HCT116 (cell line): ENCODE results near the gene NFIA.

Source experiments
- CTCF ChIP-seq, 3 experiments: fragments of 200-600 bp in 1 of 3; sonication (generic) in 1 of 3; IDR thresholded peaks in 2 of 3; conservative IDR thresholded peaks in 1 of 3; 2 replicates each; pipeline ENCODE4 v1.5.1; 2012 to 2017; ENCODE audit warnings: low read depth in 2 of 3, low read length in 2 of 3, antibody characterized with exemption in 1 of 3, borderline replicate concordance in 1 of 3, control low read depth in 1 of 3, mild to moderate bottlenecking in 1 of 3, mixed read lengths in 1 of 3, mixed run types in 1 of 3, moderate library complexity in 1 of 3; ENCODE audit not compliant: insufficient read depth in 1 of 3
- EGR1 ChIP-seq: IDR thresholded peaks from 2 replicates; pipeline ENCODE4 v1.6.1; 2012; ENCODE audit warnings: low read depth
- JUND ChIP-seq: IDR thresholded peaks from 2 replicates; pipeline ENCODE4 v1.6.1; 2012
- MAX ChIP-seq: IDR thresholded peaks from 2 replicates; pipeline ENCODE4 v1.6.1; 2012
- POLR2A ChIP-seq: IDR thresholded peaks from 2 replicates; pipeline ENCODE4 v1.7.0; 2011; ENCODE audit warnings: borderline replicate concordance; ENCODE audit not compliant: insufficient read depth, insufficient read length; ENCODE audit errors: extremely low read depth
- POLR2AphosphoS5 ChIP-seq: IDR thresholded peaks from 2 replicates; pipeline ENCODE4 v1.6.1; 2011; ENCODE audit warnings: mild to moderate bottlenecking, low read depth, low read length, moderate library complexity
- RAD21 ChIP-seq: IDR thresholded peaks from 2 replicates; pipeline ENCODE4 v1.6.1; 2012; ENCODE audit warnings: low read depth, mild to moderate bottlenecking
- YY1 ChIP-seq: IDR thresholded peaks from 2 replicates; pipeline ENCODE4 v1.6.1; 2011; ENCODE audit warnings: low read length, low read depth, moderate library complexity, mild to moderate bottlenecking; ENCODE audit not compliant: insufficient replicate concordance; ENCODE audit errors: extremely low read depth
- ZFX ChIP-seq: fragments of 450-650 bp; IDR thresholded peaks from 2 replicates; pipeline ENCODE4 v1.6.1; 2017
- TF ChIP-seq, protein P1 (sequence below): IDR thresholded peaks from 2 replicates; pipeline ENCODE4 v1.6.1; 2012; ENCODE audit warnings: low read depth
- TF ChIP-seq, protein P2 (sequence below): IDR thresholded peaks from 2 replicates; pipeline ENCODE4 v1.6.1; 2011; ENCODE audit warnings: mild to moderate bottlenecking, low read length, moderate library complexity; ENCODE audit not compliant: insufficient replicate concordance; ENCODE audit errors: extremely low read depth

DNA sequence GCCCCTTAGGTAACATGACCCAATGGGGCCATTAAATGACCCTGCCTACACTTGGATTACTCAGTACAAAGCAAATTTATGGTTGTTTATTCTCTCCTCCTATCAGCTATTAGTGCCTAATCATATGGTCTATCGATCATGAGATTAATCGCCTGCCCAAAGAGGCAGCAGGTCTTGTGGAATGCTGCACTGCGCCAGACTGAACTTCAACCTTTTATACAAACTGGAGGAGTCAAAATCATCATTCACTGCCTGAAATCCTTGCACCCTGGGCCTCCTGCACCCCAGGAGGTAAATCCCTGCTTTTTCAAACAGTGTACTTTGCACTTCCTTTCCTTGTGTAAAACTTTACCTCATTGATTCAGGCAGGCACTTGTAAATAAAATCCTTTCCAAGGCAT lies 69.7 kb downstream of the NFIA start:
- TF ChIP-seq ZFX (no peak), CTCF (IDR thresholded peaks at IDR 0.05 in 2 of 3, conservative IDR thresholded peaks at IDR 0.05 in 1 of 3; ENCODE audit: borderline replicate concordance in 1 of 3, insufficient read depth in 1 of 3, low read depth in 2 of 3, low read length in 2 of 3) (no peak), POLR2A (no peak), EGR1 (no peak), RAD21 (no peak), POLR2AphosphoS5 (no peak), JUND (no peak), MAX (no peak), YY1 (no peak)
- TF ChIP-seq, protein P1, sequence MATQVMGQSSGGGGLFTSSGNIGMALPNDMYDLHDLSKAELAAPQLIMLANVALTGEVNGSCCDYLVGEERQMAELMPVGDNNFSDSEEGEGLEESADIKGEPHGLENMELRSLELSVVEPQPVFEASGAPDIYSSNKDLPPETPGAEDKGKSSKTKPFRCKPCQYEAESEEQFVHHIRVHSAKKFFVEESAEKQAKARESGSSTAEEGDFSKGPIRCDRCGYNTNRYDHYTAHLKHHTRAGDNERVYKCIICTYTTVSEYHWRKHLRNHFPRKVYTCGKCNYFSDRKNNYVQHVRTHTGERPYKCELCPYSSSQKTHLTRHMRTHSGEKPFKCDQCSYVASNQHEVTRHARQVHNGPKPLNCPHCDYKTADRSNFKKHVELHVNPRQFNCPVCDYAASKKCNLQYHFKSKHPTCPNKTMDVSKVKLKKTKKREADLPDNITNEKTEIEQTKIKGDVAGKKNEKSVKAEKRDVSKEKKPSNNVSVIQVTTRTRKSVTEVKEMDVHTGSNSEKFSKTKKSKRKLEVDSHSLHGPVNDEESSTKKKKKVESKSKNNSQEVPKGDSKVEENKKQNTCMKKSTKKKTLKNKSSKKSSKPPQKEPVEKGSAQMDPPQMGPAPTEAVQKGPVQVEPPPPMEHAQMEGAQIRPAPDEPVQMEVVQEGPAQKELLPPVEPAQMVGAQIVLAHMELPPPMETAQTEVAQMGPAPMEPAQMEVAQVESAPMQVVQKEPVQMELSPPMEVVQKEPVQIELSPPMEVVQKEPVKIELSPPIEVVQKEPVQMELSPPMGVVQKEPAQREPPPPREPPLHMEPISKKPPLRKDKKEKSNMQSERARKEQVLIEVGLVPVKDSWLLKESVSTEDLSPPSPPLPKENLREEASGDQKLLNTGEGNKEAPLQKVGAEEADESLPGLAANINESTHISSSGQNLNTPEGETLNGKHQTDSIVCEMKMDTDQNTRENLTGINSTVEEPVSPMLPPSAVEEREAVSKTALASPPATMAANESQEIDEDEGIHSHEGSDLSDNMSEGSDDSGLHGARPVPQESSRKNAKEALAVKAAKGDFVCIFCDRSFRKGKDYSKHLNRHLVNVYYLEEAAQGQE: no peak
- TF ChIP-seq, protein P2, sequence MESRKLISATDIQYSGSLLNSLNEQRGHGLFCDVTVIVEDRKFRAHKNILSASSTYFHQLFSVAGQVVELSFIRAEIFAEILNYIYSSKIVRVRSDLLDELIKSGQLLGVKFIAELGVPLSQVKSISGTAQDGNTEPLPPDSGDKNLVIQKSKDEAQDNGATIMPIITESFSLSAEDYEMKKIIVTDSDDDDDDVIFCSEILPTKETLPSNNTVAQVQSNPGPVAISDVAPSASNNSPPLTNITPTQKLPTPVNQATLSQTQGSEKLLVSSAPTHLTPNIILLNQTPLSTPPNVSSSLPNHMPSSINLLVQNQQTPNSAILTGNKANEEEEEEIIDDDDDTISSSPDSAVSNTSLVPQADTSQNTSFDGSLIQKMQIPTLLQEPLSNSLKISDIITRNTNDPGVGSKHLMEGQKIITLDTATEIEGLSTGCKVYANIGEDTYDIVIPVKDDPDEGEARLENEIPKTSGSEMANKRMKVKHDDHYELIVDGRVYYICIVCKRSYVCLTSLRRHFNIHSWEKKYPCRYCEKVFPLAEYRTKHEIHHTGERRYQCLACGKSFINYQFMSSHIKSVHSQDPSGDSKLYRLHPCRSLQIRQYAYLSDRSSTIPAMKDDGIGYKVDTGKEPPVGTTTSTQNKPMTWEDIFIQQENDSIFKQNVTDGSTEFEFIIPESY: no peak
